ENCODE results near the gene BEST3. TPM values are rescaled to one million over a fixed set of nuclear protein-coding genes. Genes with fewer than 3 reads are reported as not detected.

BEST3 gene
- total RNA-seq, 1 donor from 2014 or later: not detected

GRCh38 chr12:69732088-69732487 is 33.0 kb upstream of the BEST3 start:
- Histone ChIP-seq H3K4me1 (no peaks in the 10 kb centered on the region), H3K9me3 (no peaks in the 10 kb centered on the region), H3K27ac (no peak overlapping the region), H3K36me3 (no peaks in the 10 kb centered on the region), H3K27me3 (no peaks in the 10 kb centered on the region), H3K4me3 (no peak overlapping the region)
- TF ChIP-seq CTCF (IDR thresholded peaks at IDR 0.05): no peak
- ATAC-seq: no peak
- intact Hi-C loops (cut with DNase I): no loop called here
- no peak for DNase-seq

GRCh38 chr12:69726922-69727321 is 27.8 kb upstream of the BEST3 start:
- Histone ChIP-seq H3K36me3 (no peaks in the 10 kb centered on the region), H3K27ac (no peak overlapping the region), H3K9me3 (no peaks in the 10 kb centered on the region), H3K27me3 (no peaks in the 10 kb centered on the region), H3K4me3 (no peak overlapping the region), H3K4me1 (no peaks in the 10 kb centered on the region)
- no peak for TF ChIP-seq CTCF (IDR thresholded peaks at IDR 0.05)
- ATAC-seq (no peak), DNase-seq (no peak)
- intact Hi-C loops (cut with DNase I): no loop called here

- Histone ChIP-seq H3K4me1 (no peaks in the 10 kb centered on the region), H3K4me3 (no peak overlapping the region), H3K27ac (no peak overlapping the region), H3K9me3 (no peaks in the 10 kb centered on the region), H3K27me3 (no peaks in the 10 kb centered on the region), H3K36me3 (no peaks in the 10 kb centered on the region)
- intact Hi-C loops (cut with DNase I): no loop called here
- DNase-seq: no peak
- ATAC-seq: no peak
- no peak for TF ChIP-seq CTCF (IDR thresholded peaks at IDR 0.05)
Measured at GRCh38 chr12:69720750-69721149, 21.6 kb upstream of the BEST3 start.

GRCh38 chr12:69719336-69720316 is 20.5 kb upstream of the BEST3 start:
- Histone ChIP-seq H3K4me1 (no peaks in the 10 kb centered on the region), H3K27ac (no peak overlapping the region), H3K9me3 (no peaks in the 10 kb centered on the region), H3K27me3 (no peaks in the 10 kb centered on the region), H3K36me3 (no peaks in the 10 kb centered on the region), H3K4me3 (no peak overlapping the region)
- no peak for TF ChIP-seq CTCF (IDR thresholded peaks at IDR 0.05)
- intact Hi-C loops (cut with DNase I): no loop called here
- peak; percentile 56 for ATAC-seq
- no peak for DNase-seq

- Histone ChIP-seq H3K27ac (no peak overlapping the region), H3K4me3 (no peak overlapping the region), H3K4me1 (no peaks in the 10 kb centered on the region), H3K9me3 (no peaks in the 10 kb centered on the region), H3K27me3 (no peaks in the 10 kb centered on the region), H3K36me3 (no peaks in the 10 kb centered on the region)
- intact Hi-C loops (cut with DNase I): no loop called here
- DNase-seq (no peak), ATAC-seq (no peak)
- no peak for TF ChIP-seq CTCF (IDR thresholded peaks at IDR 0.05)
Measured at GRCh38 chr12:69714542-69714941, 15.4 kb upstream of the BEST3 start.

All from upper lobe of right lung (tissue), 1 donor.